Activated CD4-positive, CD25-positive, alpha-beta regulatory T cell (primary cell): ENCODE data around the gene ACTR3.

Source experiments
- DNase-seq, 4 experiments: peaks; one replicate each; lab custom pipeline; 2025; lab: John Stamatoyannopoulos, UW

The ACTR3 gene

DNA sequence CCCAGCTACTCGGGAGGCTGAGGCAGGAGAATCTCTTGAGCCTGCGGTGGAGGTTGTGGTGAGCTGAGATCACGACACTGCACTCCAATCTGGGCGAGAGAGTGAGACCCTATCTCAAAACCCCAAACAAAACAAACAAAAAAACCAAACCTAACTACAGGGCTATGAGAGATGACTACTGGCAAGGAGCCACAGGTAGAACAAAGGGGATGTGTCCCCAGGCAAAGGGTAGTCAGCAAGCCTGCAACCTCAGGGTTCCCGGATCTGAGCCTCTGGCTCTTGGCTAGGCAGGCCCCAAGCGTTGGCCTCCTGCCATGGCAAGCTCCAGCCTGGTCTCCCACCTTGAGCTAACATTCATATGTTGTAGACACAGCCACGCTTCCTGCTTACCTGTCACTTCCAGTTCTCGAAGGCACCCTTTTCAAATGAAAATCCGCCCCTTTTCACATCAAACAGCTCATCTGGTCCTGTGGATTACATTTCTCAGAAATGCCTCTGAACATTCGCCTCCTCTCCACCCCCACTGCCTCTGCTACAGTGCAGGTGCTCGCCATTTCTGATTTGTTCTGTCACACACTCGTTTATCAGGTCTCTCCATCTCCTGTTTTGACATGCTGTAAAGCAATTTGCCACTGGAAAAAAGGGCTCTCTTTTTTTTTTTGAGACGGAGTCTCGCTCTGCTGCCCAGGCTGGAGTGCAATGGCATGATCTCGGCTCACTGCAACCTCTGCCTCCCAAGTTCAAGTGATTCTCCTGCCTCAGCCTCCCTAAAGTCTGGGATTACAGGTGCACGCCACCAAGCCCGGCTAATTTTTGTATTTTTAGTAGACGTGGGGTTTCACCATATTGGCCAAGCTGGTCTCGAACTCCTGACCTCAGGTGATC lies 13.1 kb upstream of the ACTR3 start:
- DNase-seq: peak; percentile 6 to 78 (median 56)

DNA sequence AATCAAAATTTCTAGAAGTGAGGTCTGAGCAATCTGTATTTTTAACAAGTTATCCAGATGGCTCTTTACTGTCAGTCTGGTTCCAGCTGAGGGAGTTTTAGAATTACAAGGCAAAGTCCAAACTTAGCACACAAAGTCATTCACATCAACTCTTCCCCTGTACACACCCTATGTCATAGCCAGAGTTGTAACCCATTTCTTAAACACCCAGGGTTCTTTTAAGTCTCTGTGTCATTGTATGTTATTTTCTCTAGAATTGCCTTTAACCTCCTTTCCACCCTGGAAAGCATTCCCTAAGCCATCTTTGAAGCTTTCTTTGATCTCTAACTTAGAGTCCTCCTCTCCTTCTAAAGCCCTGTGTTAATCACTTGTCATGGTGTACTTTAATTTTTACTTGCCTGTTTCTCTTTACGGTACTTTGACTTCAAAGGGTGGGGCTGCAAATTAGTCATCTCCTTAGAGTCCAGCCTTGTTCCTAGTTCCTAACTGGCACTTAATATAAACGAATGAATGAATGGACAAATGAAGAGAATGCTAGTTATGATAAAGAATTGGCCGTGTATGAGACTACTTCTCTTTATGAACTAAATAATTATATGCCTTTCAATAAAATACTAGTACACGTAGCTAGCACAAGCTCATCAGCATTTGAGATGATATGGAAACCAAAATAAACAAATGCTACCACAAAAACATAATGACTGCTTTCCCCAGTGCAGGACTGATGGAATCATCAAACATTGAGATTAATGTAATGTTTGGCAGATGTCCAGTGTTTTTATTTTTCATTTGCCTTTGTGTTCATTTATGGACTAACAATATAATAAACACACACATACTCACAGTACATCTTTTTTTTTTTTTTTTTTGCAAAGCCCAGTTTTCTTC lies 11.9 kb upstream of the ACTR3 start:
- DNase-seq: no peak

DNA sequence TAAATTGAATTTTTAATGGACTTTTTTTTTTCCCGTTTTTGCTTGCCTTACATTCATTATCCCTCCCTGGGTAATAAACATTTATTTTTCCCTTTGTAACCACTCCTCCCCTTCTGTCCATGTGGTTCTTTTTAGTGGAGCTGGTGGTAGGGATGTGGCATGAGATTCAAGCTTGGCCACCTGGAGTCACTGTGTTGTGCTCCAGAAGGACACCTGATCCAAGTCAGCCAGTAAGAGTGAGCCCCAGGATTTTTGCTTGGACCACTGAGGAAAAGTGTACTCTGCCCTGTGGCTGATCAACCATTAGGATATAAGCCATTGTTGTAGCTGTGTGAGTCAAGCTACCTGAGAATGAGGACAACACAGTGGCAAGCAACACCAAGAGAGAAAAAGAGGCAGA lies 11.1 kb upstream of the ACTR3 start:
- DNase-seq: no peak

GRCh38 chr2:113879457-113879856 lies 10.4 kb upstream of the ACTR3 start:
- no peak for DNase-seq

- DNase-seq: no peak
These were observed 3.3 kb upstream of the ACTR3 start for GRCh38 chr2:113886479-113887008.

- DNase-seq: no peak
These were observed 2.7 kb upstream of the ACTR3 start for GRCh38 chr2:113887009-113887792.

- no peak for DNase-seq
These were observed 1.0 kb upstream of the ACTR3 start for GRCh38 chr2:113888641-113889470.

DNA sequence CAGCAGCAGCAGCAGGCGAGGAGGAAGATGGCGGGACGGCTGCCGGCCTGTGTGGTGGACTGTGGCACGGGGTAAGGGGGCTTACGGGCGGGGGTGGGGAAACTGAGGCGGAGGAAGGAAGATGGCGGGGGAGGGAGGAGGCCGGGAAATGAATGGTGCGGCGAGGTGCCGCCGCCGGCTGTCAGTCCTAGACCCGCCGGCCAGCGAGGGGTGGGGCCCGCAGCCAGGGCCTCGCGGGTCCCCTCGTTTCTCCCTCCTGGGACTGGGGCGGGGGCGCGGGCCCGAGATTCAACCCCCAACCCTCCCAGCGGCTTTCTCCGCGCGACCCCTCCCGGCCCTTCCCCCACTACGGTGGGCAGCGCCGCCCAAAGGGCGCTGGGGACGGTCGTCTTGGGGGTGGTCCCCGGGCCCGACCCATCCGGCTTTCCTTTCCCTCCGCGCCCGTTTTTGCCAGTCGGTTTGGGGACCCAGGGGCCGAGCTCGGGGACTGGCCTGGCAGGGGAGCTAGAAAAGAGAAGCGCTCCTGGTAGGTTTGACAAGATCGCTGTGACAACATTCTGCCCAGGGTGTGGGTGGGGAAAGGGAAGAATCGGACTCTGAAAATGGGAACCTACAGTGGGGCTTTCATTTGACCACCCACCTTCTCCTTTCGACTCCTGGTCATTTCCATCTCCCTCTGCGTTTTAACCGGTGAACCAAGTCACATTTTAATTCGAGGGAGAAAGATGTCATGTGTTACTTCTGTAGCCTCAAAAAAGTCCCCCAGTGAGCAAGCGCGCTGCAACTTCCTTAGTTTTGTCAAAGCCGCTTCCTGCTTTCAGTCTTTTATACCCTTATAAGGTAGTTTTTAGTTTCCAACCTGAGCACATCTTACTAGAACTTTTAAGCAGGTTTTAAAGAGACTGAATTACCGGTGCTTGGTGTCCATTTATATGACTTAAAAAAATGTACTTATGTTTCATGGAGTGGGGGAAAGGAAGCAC lies 655 bp downstream of the ACTR3 start:
- peak; percentile 34 to 49 (median 42) for DNase-seq

- no peak for DNase-seq
These were observed 1.5 kb downstream of the ACTR3 start for GRCh38 chr2:113891265-113891959.

- no peak for DNase-seq
These were observed 2.3 kb downstream of the ACTR3 start for GRCh38 chr2:113892004-113892710.

DNA sequence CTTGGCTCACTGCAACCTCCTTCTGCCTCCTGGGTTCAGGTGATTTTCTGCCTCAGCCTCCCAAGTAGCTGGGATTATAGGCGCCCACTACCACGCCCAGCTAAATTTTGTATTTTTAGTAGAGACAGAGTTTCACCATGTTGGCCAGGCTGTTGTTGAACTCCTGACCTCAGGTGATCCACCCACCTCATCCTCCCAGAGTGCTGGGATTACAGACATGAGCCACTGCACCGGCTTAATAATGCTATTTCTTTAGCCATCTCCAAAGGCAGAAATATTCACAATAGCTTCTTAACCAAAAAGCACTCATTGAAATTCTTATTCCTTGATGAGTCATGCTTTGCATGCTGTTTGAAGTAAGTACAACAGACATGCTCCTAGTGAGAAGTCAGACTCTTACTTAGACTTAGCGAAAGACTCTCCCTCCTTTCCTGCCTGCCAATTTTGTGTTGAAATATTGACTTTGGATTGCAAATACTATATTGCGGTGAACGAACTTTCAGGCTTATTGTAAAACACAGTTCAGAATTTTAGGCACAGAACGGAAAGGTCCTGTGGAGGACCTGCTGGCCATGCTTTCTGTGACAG lies 4.4 kb downstream of the ACTR3 start:
- no peak for DNase-seq

DNA sequence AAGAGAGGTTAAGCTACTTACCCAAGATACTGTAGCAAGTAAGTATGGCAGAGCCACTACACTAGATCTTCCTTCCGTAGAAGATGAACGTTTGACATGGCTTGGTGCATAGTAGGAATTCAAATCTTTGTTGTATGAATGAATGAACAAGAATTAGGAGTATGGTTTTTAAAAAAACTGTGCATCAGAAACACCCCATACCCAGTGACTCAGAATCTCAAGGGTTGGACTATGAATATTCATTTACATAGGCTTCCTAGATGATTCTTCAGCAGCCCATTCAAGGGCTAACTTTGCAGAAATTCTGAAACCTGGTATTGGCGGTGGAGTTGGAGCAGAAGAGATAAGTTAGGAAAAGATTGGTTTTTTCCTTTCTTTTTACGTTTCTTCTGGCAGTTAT lies 5.4 kb downstream of the ACTR3 start:
- no peak for DNase-seq

- DNase-seq: no peak
These were observed 6.1 kb downstream of the ACTR3 start for GRCh38 chr2:113895819-113896563.

- DNase-seq: no peak
These were observed 6.9 kb downstream of the ACTR3 start for GRCh38 chr2:113896791-113897190.

- no peak for DNase-seq
These were observed 8.2 kb downstream of the ACTR3 start for GRCh38 chr2:113898081-113898480.

DNA sequence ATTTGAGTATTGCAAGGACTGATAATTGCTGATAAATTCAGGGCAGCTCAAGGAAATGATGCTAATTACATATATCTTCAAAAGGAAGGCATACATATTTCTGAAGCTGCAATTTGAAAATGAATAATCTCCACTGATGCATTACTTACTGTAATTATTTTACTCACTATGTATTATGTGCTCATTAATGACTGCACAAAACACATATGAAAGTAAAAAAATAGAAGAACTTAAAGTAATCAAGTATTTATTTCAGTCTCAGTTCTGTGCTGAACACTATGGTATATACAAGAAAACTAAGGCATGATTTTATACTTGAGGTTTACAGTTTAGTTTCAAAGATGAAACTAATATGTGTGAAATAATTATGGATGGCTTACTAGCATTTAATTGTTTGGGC lies 9.3 kb downstream of the ACTR3 start:
- DNase-seq: no peak

GRCh38 chr2:113901943-113902342 lies 12.1 kb downstream of the ACTR3 start:
- no peak for DNase-seq
